Liver (tissue), 9 donors: ENCODE data around the gene PRR11. TPM values are rescaled to one million over a fixed set of nuclear protein-coding genes. Genes with fewer than 3 reads are reported as not detected.

Experiments used
- DNase-seq: peaks from one replicate; pipeline ENCODE4 v3.0.0-alpha.2; 2017; ENCODE audit warnings: low spot score
- H3K27ac ChIP-seq, 2 donors: one replicate each; pipeline ENCODE4 v1.7.0; 2013; ENCODE audit warnings: inconsistent platforms in 2 of 2, low read length in 2 of 2, control low read depth in 1 of 2, low read depth in 1 of 2, mild to moderate bottlenecking in 1 of 2
- H3K27me3 ChIP-seq, 4 donors: one replicate each; pipeline versions ENCODE4 v1.6.1 to v1.7.0; 2013; ENCODE audit warnings: low read length in 3 of 4, inconsistent platforms in 1 of 4, mild to moderate bottlenecking in 1 of 4, moderate library complexity in 1 of 4; ENCODE audit not compliant: control insufficient read depth in 4 of 4, insufficient read depth in 4 of 4
- H3K36me3 ChIP-seq, 4 donors: one replicate each; pipeline versions ENCODE4 v1.6.1 to v1.7.0; 2013; ENCODE audit warnings: low read length in 3 of 4, mild to moderate bottlenecking in 3 of 4, low read depth in 1 of 4, moderate library complexity in 1 of 4; ENCODE audit not compliant: control insufficient read depth in 4 of 4, insufficient read depth in 3 of 4
- H3K4me1 ChIP-seq, 4 donors: one replicate each; pipeline versions ENCODE4 v1.6.1 to v1.7.0; 2013; ENCODE audit warnings: low read length in 3 of 4, mild to moderate bottlenecking in 3 of 4, moderate library complexity in 1 of 4; ENCODE audit not compliant: control insufficient read depth in 4 of 4, insufficient read depth in 4 of 4
- H3K4me3 ChIP-seq, 3 donors: one replicate each; pipeline versions ENCODE4 v1.6.1 to v1.7.0; 2013; ENCODE audit warnings: low read length in 3 of 3, control low read depth in 1 of 3, low read depth in 1 of 3, mild to moderate bottlenecking in 1 of 3
- H3K9ac ChIP-seq, 2 donors: one replicate each; pipeline ENCODE4 v1.7.0; 2013; ENCODE audit warnings: low read length in 2 of 2, mild to moderate bottlenecking in 2 of 2, moderate library complexity in 2 of 2, control low read depth in 1 of 2, low read depth in 1 of 2
- H3K9me3 ChIP-seq, 4 donors: one replicate each; pipeline versions ENCODE4 v1.6.1 to v1.7.0; 2013; ENCODE audit warnings: low read length in 3 of 4; ENCODE audit not compliant: control insufficient read depth in 4 of 4
- ATF3 ChIP-seq: IDR thresholded peaks from 2 replicates; pipeline ENCODE4 v1.6.1; 2016; ENCODE audit warnings: antibody characterized with exemption
- CTCF ChIP-seq: fragments of 150-350 bp; IDR thresholded peaks from 2 replicates; pipeline ENCODE4 v1.5.1; 2017; ENCODE audit warnings: improper control_type of control experiment, low read depth, low read length; ENCODE audit not compliant: missing input control
- EGR1 ChIP-seq, 2 donors: IDR thresholded peaks; 2 replicates each; pipeline ENCODE4 v1.6.1; 2016 to 2018; ENCODE audit warnings: antibody characterized with exemption in 2 of 2, low read depth in 2 of 2
- FOXA1 ChIP-seq: IDR thresholded peaks from 2 replicates; pipeline ENCODE4 v1.6.1; 2016; ENCODE audit warnings: antibody characterized with exemption
- FOXA2 ChIP-seq: IDR thresholded peaks from 2 replicates; pipeline ENCODE4 v1.6.1; 2016; ENCODE audit warnings: antibody characterized with exemption
- HNF4A ChIP-seq, 2 donors: conservative IDR thresholded peaks; 2 replicates each; pipeline ENCODE4 v1.6.1; 2016; ENCODE audit warnings: antibody characterized with exemption in 2 of 2, mild to moderate bottlenecking in 2 of 2
- HNF4G ChIP-seq: IDR thresholded peaks from 2 replicates; pipeline ENCODE4 v1.6.1; 2016; ENCODE audit warnings: antibody characterized with exemption
- JUND ChIP-seq, 2 donors: IDR thresholded peaks; 2 replicates each; pipeline ENCODE4 v1.6.1; 2016; ENCODE audit warnings: antibody characterized with exemption in 2 of 2
- MAX ChIP-seq: IDR thresholded peaks from 2 replicates; pipeline ENCODE4 v1.6.1; 2016; ENCODE audit warnings: antibody characterized with exemption
- RAD21 ChIP-seq, 2 donors: IDR thresholded peaks; 2 replicates each; pipeline ENCODE4 v1.6.1; 2016; ENCODE audit warnings: antibody characterized with exemption in 2 of 2, mild to moderate bottlenecking in 2 of 2
- REST ChIP-seq: IDR thresholded peaks from 2 replicates; pipeline ENCODE4 v1.6.1; 2016; ENCODE audit warnings: antibody characterized with exemption, mild to moderate bottlenecking
- RXRA ChIP-seq, 2 donors: IDR thresholded peaks; 2 replicates each; pipeline ENCODE4 v1.6.1; 2017 to 2018; ENCODE audit warnings: antibody characterized with exemption in 2 of 2, mild to moderate bottlenecking in 1 of 2
- SP1 ChIP-seq: IDR thresholded peaks from 2 replicates; pipeline ENCODE4 v1.6.1; 2018; ENCODE audit warnings: antibody characterized with exemption, mild to moderate bottlenecking
- TAF1 ChIP-seq: conservative IDR thresholded peaks from 2 replicates; pipeline ENCODE4 v1.6.1; 2016; ENCODE audit warnings: antibody characterized with exemption, mild to moderate bottlenecking
- YY1 ChIP-seq: IDR thresholded peaks from 2 replicates; pipeline ENCODE4 v1.6.1; 2016; ENCODE audit warnings: antibody characterized with exemption, mild to moderate bottlenecking
- ZBTB33 ChIP-seq: IDR thresholded peaks from 2 replicates; pipeline ENCODE4 v1.6.1; 2016; ENCODE audit warnings: antibody characterized with exemption
- WGBS: extraction: QIAGEN DNeasy Blood & Tissue Kit; methylation state at CpG from one replicate; pipeline ENCODE4 v1.1.7; 2013; 5-methylcytosine and 5-hydroxymethylcytosine counted together
- polyA plus RNA-seq, 2 donors: library from polyadenylated mRNA; stranded (reverse) in 1 of 2; unstranded in 1 of 2; fragments of 200-250 nt in 1 of 2; fragments of >200 nt in 1 of 2; fragmentation: Nextera tagmentation in 1 of 2; extraction: Ambion mirVana in 1 of 2; gene quantifications; one replicate each; pipeline versions ENCODE4 v1.2.1 to v1.2.3, GENCODE V29; 2013 to 2015
- total RNA-seq, 2 donors: library from RNA; depleted of rRNA; stranded (reverse); fragments of >200 nt; gene quantifications; one replicate each; pipeline ENCODE4 v1.2.3, GENCODE V29; 2014
- donor health status: healthy.
- donor health status: healthy.
- donor health status: healthy.
- donor health status: healthy.
- donor health status: healthy.

The PRR11 gene
- total and polyA plus RNA-seq, 4 donors = 0.17 to 17.7 (median 0.95) TPM

GRCh38 chr17:59186850-59187249, 31.3 kb downstream of the PRR11 start (continued):
- TF ChIP-seq HNF4A (conservative IDR thresholded peaks at IDR 0.05) (no peak), FOXA1 (no peak), JUND (IDR thresholded peaks at IDR 0.05) (no peak), TAF1 (no peak), YY1 (no peak), FOXA2 (no peak), ATF3 (no peak), CTCF (no peak)

- H3K4me1 ChIP-seq = no peaks in the 10 kb centered on the region
- no peak overlapping the region for H3K9ac ChIP-seq
- no peak for TF ChIP-seq RXRA (IDR thresholded peaks at IDR 0.05)
- TF ChIP-seq REST = no peak
- TF ChIP-seq RAD21 (IDR thresholded peaks at IDR 0.05) = no peak
- no peak for TF ChIP-seq HNF4G
- TF ChIP-seq CTCF = no peak
- TF ChIP-seq ZBTB33 = no peak
- no peak for TF ChIP-seq EGR1 (IDR thresholded peaks at IDR 0.05; ENCODE audit: low read depth in 2 of 2)
- no peak for TF ChIP-seq YY1
- TF ChIP-seq MAX = no peak
- no peak for TF ChIP-seq FOXA2
- no peak for TF ChIP-seq HNF4A (conservative IDR thresholded peaks at IDR 0.05)
- no peak for TF ChIP-seq JUND (IDR thresholded peaks at IDR 0.05)
- TF ChIP-seq ATF3 = no peak
- no peak for TF ChIP-seq SP1
- no peaks in the 10 kb centered on the region for H3K9me3 ChIP-seq
- H3K4me3 ChIP-seq = no peak overlapping the region
- H3K36me3 ChIP-seq = no peaks in the 10 kb centered on the region
- WGBS = 97% methylated on average over 2 of the region's 2 CpGs
- no peak for DNase-seq
- H3K27ac ChIP-seq = no peak overlapping the region
- H3K27me3 ChIP-seq = no peaks in the 10 kb centered on the region
Measured at GRCh38 chr17:59190806-59191205, 35.3 kb downstream of the PRR11 start.
